ENCODE results near the gene AGBL2.

- TF ChIP-seq EZH2 (IDR thresholded peaks at IDR 0.05; ENCODE audit: insufficient read depth, poor library complexity, severe bottlenecking) (no peak), EZH2phosphoT487 (IDR thresholded peaks at IDR 0.05; ENCODE audit: insufficient read depth, low read depth) (no peak)
Measured at GRCh38 chr11:47750725-47751124, 35.6 kb upstream of the AGBL2 start.

Measured in GM23248 (cell line).